ENCODE results near the gene TMEM53.

The TMEM53 gene

GRCh38 chr1:44696789-44697345 lies 22.6 kb upstream of the TMEM53 start:
- DNase-seq, result peak in 1 of 2 donors; percentile 12

GRCh38 chr1:44696101-44696500 lies 21.8 kb upstream of the TMEM53 start:
- no peak for DNase-seq

- DNase-seq, result no peak
Measured at GRCh38 chr1:44695671-44696070, 21.4 kb upstream of the TMEM53 start.

GRCh38 chr1:44694863-44695478 lies 20.7 kb upstream of the TMEM53 start:
- DNase-seq, result no peak

- no peak for DNase-seq
Measured at GRCh38 chr1:44693900-44694299, 19.6 kb upstream of the TMEM53 start.

GRCh38 chr1:44693159-44693558 lies 18.9 kb upstream of the TMEM53 start:
- peak in 1 of 2 donors; percentile 13 for DNase-seq

- DNase-seq, result no peak
Measured at GRCh38 chr1:44689447-44689765, 15.1 kb upstream of the TMEM53 start.

- DNase-seq, result no peak
Measured at GRCh38 chr1:44688760-44689446, 14.6 kb upstream of the TMEM53 start.

GRCh38 chr1:44685881-44686280 lies 11.6 kb upstream of the TMEM53 start:
- no peak for DNase-seq

- no peak for DNase-seq
Measured at GRCh38 chr1:44685218-44685617, 10.9 kb upstream of the TMEM53 start.

GRCh38 chr1:44684525-44684924 lies 10.2 kb upstream of the TMEM53 start:
- peak in 1 of 2 donors; percentile 64 for DNase-seq

- DNase-seq, result no peak
Measured at GRCh38 chr1:44682883-44683265, 8.6 kb upstream of the TMEM53 start.

- DNase-seq, result no peak
Measured at GRCh38 chr1:44681905-44682882, 7.9 kb upstream of the TMEM53 start.

- DNase-seq, result no peak
Measured at GRCh38 chr1:44679468-44679867, 5.2 kb upstream of the TMEM53 start.

GRCh38 chr1:44678626-44679025 lies 4.3 kb upstream of the TMEM53 start:
- no peak for DNase-seq

- no peak for DNase-seq
Measured at GRCh38 chr1:44678120-44678519, 3.8 kb upstream of the TMEM53 start.

GRCh38 chr1:44677201-44677766 lies 3.0 kb upstream of the TMEM53 start:
- no peak for DNase-seq

- peak in 1 of 2 donors; percentile 91 for DNase-seq
Measured at GRCh38 chr1:44676484-44677200, 2.4 kb upstream of the TMEM53 start.

- DNase-seq, result no peak
Measured at GRCh38 chr1:44675186-44675585, 905 bp upstream of the TMEM53 start.

- DNase-seq, result no peak
Measured at GRCh38 chr1:44673675-44674112, 587 bp downstream of the TMEM53 start.

GRCh38 chr1:44672961-44673674 lies 1.2 kb downstream of the TMEM53 start:
- no peak for DNase-seq
